Measurements from ENCODE around the gene ZCCHC2. TPM values are rescaled to one million over a fixed set of nuclear protein-coding genes. Genes with fewer than 3 reads are reported as not detected.

The ZCCHC2 gene
- total and polyA plus RNA-seq, 2 of the 8 experiments (the other 6 are each of a cell fraction or from before 2014, with no cell fraction given), result 13.5 to 18.6 TPM

GRCh38 chr18:62551972-62552513 lies 29.2 kb downstream of the ZCCHC2 start (continued):
- no peak for TF ChIP-seq CHD7 (IDR thresholded peaks at IDR 0.05; ENCODE audit: insufficient replicate concordance, low read length)
